GM23338 (cell line): ENCODE measurements around the gene ADI1. TPM values are rescaled to one million over a fixed set of nuclear protein-coding genes. Genes with fewer than 3 reads are reported as not detected.

Experiments
- ATAC-seq: fragments of 200-7000 bp; cut with Tn5 transposase; 3 replicates; pipeline ENCODE4 v1.9.1; 2020
- DNase-seq: peaks from one replicate; pipeline ENCODE4 v3.0.0-alpha.2; 2015; ENCODE audit warnings: low spot score
- H2AFZ ChIP-seq: fragments of 200-600 bp; sonication (generic); 2 replicates; pipeline ENCODE4 v1.8.0; 2016; ENCODE audit warnings: antibody characterized with exemption, mild to moderate bottlenecking, moderate library complexity
- H3F3A ChIP-seq: fragments of 200-600 bp; sonication (generic); replicated peaks from 2 replicates; pipeline ENCODE4 v1.8.0; 2017; ENCODE audit warnings: antibody characterized with exemption, mixed run types, low read depth
- H3K27ac ChIP-seq: fragments of 200-600 bp; sonication (generic); 2 replicates; pipeline ENCODE4 v1.6.1; 2016; ENCODE audit warnings: low read depth
- H3K27me3 ChIP-seq: fragments of 200-600 bp; sonication (generic); 2 replicates; pipeline ENCODE4 v1.8.0; 2016; ENCODE audit warnings: mild to moderate bottlenecking, mixed run types, moderate library complexity; ENCODE audit not compliant: insufficient read depth
- H3K36me3 ChIP-seq: fragments of 200-600 bp; sonication (generic); 2 replicates; pipeline ENCODE4 v1.8.0; 2016; ENCODE audit warnings: mild to moderate bottlenecking; ENCODE audit not compliant: insufficient read depth
- H3K4me1 ChIP-seq: fragments of 200-600 bp; sonication (generic); 2 replicates; pipeline ENCODE4 v1.8.0; 2016; ENCODE audit warnings: mild to moderate bottlenecking, moderate library complexity; ENCODE audit not compliant: insufficient read depth
- H3K4me2 ChIP-seq: fragments of 200-600 bp; sonication (generic); 2 replicates; pipeline ENCODE4 v1.7.1; 2017; ENCODE audit warnings: mixed run types
- H3K4me3 ChIP-seq: fragments of 200-600 bp; sonication (generic); 2 replicates; pipeline ENCODE4 v1.6.1; 2016; ENCODE audit warnings: mixed run types
- H3K79me2 ChIP-seq: fragments of 200-600 bp; sonication (generic); replicated peaks from 2 replicates; pipeline ENCODE4 v1.8.0; 2017; ENCODE audit warnings: mild to moderate bottlenecking; ENCODE audit not compliant: insufficient read depth
- H3K9me2 ChIP-seq: fragments of 200-600 bp; sonication (generic); 2 replicates; pipeline ENCODE4 v1.8.0; 2017; ENCODE audit not compliant: insufficient read depth
- H4K20me1 ChIP-seq: fragments of 200-600 bp; sonication (generic); replicated peaks from 2 replicates; pipeline ENCODE4 v1.8.0; 2017; ENCODE audit warnings: mild to moderate bottlenecking; ENCODE audit not compliant: insufficient read depth
- H3K27ac Mint-ChIP-seq: 2 replicates; pipeline ENCODE4 v1.8.0; 2020; ENCODE audit warnings: inconsistent platforms, mild to moderate bottlenecking, moderate library complexity, mixed read lengths
- H3K27me3 Mint-ChIP-seq: 3 replicates; pipeline ENCODE4 v1.8.0; 2022; ENCODE audit warnings: low read depth, mild to moderate bottlenecking, moderate library complexity, mixed read lengths, inconsistent platforms; ENCODE audit not compliant: insufficient read depth, poor library complexity
- H3K36me3 Mint-ChIP-seq: 3 replicates; pipeline ENCODE4 v1.8.0; 2021; ENCODE audit warnings: low read depth, mild to moderate bottlenecking, inconsistent platforms, moderate library complexity, mixed read lengths
- H3K4me1 Mint-ChIP-seq: 3 replicates; pipeline ENCODE4 v1.8.0; 2020; ENCODE audit warnings: mild to moderate bottlenecking, inconsistent platforms, mixed read lengths
- H3K4me3 Mint-ChIP-seq: 3 replicates; pipeline ENCODE4 v1.8.0; 2021; ENCODE audit warnings: moderate library complexity, mild to moderate bottlenecking, inconsistent platforms, mixed read lengths
- H3K9me3 Mint-ChIP-seq: 3 replicates; pipeline ENCODE4 v1.8.0; 2020; ENCODE audit warnings: moderate library complexity, mild to moderate bottlenecking, inconsistent platforms, mixed read lengths
- CREB1 ChIP-seq: fragments of 250-450 bp; sonication (Bioruptor Pico); IDR thresholded peaks from 2 replicates; pipeline ENCODE4 v1.5.0; 2020; ENCODE audit warnings: low read depth, mild to moderate bottlenecking, moderate library complexity
- ETS1 ChIP-seq: IDR thresholded peaks from 2 replicates; pipeline ENCODE4 v1.6.1; 2016; ENCODE audit warnings: antibody characterized with exemption
- POLR2AphosphoS5 ChIP-seq: IDR thresholded peaks from 2 replicates; pipeline ENCODE4 v1.6.1; 2016; ENCODE audit warnings: antibody characterized with exemption, low read depth
- STAT1 ChIP-seq: IDR thresholded peaks from one replicate; pipeline ENCODE4 v1.6.1; 2016; ENCODE audit warnings: antibody characterized with exemption; ENCODE audit not compliant: unreplicated experiment
- ZNF462 ChIP-seq: fragments of 250-450 bp; sonication (Bioruptor Pico); IDR thresholded peaks from 2 replicates; pipeline ENCODE4 v1.5.0; 2020; ENCODE audit warnings: mild to moderate bottlenecking, moderate library complexity
- polyA plus RNA-seq: library from polyadenylated mRNA; unstranded; fragments of >200 nt; fragmentation: Nextera tagmentation; extraction: Ambion mirVana; gene quantifications from 2 replicates; pipeline ENCODE4 v1.2.1, GENCODE V29; 2016
- total RNA-seq: library from RNA; depleted of rRNA; stranded (reverse); fragments of >200 nt; shearing (Covaris generic); gene quantifications from 2 replicates; pipeline ENCODE4 v1.2.3, GENCODE V29; 2014

ADI1 gene
- total and polyA plus RNA-seq, 2 experiments from 2014 or later = 16.3 to 31.9 TPM

- TF ChIP-seq ZNF462 = no peak
Measured at GRCh38 chr2:3529316-3530025, 10.1 kb upstream of the ADI1 start (continued).

DNA sequence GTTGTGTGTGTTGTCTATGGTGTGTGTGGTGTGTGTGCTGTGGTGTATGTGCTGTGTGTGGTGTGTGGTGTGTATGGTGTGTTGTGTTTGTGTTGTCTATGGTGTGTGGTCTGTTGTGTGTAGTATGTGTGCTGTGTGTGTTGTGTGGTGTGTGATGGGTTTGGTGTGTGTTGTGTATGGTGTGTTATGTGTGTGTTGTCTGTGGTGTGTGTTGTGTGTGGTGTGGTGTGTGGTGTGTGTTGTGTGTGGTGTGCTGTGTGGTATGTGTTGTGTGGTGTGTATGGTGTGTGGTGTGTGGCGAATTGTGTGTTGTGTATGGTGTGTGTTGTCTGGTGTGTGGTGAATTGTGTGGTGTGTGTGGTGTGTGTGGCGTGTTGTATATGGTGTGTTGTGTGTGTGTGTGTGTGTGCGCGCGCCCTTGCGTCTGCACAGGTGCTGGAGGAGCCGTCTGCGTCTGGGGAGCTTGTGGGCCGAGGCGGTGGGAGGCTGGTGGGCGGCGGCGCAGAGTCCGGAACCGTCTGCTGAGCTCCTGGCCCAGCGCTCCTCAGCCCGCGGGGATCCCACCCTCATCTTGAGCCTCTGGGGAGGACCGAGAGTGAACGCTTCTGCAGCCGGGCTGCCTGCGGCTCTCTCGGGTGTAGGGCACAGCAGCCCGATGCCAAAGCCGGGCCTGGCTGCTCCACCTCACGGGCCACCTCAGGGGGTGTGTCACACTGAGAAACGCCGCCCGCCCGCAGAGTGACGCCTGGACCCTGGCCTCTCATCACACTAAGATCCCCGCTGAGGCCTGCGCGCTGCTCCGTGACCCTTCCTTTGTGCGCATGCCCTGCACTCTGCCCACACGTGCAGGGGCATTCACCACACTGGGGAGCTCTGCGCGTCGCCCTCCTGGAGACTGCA is 8.8 kb upstream of the ADI1 start:
- DNase-seq = peak; percentile 38
- no peaks in the 10 kb centered on the region; the same call in 2 of the 3 replicates for H3K9me3 Mint-ChIP-seq

More for the DNA sequence above, 8.8 kb upstream of the ADI1 start:
- no peak overlapping the region for H3K4me3 Mint-ChIP-seq
- Histone ChIP-seq H3K4me1 (no peaks in the 10 kb centered on the region), H3K4me2 (no peak overlapping the region), H2AFZ (no peak overlapping the region), H3K79me2 (no peaks in the 10 kb centered on the region), H3K27ac (no peak overlapping the region), H3K36me3 (no peaks in the 10 kb centered on the region), H4K20me1 (no peaks in the 10 kb centered on the region), H3F3A (peaks cover 10% of the 10 kb centered on the region; the same call in 1 of the 2 replicates), H3K4me3 (no peak overlapping the region), H3K27me3 (no peaks in the 10 kb centered on the region), H3K9me2 (no peaks in the 10 kb centered on the region)
- no peaks in the 10 kb centered on the region for H3K27me3 Mint-ChIP-seq
- H3K36me3 Mint-ChIP-seq = no peaks in the 10 kb centered on the region; the same call in 2 of the 3 replicates
- no peak overlapping the region for H3K27ac Mint-ChIP-seq
- TF ChIP-seq POLR2AphosphoS5 (no peak), CREB1 (CRISPR knock-in tag) (no peak), ETS1 (no peak), STAT1 (no peak), ZNF462 (no peak)
- peak; percentile 63 for ATAC-seq
- no peaks in the 10 kb centered on the region for H3K4me1 Mint-ChIP-seq
